Inflammatory macrophage (primary cell): ENCODE measurements around the gene IRS1.

Experiments
- DNase-seq, 2 donors: peaks; one replicate each; pipeline ENCODE4 v3.0.0-alpha.2; 2020 to 2022

IRS1 gene

DNA sequence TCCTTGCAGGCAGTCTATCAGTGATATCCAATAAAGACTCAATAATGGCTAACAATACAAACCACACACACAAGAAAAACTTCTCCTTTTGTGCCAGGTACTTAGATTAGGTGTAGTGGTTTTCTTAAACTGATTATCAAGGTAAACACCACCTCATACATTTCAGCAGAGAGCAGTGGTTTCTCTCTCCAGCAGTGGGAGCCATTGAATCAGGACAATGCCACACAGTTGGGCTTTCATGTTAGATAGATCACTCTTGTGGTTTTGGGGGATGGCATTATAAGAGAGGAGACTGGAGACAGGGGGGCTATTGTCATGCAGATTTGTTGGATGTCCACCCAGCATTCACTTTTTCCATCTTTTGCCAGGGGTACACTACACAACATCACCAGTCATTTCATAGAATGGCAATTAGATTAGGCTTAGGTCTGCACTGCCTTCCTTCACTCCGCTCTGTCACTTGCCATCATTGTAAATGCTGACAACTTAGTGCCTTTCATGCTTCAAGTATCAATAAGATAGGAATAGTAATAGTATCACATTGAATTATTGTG lies 13.6 kb upstream of the IRS1 start:
- DNase-seq: no peak

DNA sequence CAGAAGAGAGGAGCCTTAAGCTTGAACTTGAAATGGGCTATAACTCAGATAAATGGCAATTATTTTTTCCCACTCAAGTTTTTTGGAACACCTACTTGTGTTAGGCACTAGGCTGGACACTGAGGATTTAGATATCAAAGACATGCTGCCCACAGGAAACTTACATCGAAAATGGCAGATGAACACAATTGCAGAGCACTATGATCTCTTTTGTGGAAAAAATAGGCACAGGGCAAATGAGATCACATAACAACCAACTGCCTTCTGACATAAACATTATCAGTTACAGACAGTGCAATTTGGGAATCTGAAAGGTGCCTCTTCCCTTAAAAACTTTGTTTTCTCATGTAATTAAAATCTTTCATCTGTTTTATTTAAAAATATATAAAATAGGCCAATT lies 3.8 kb upstream of the IRS1 start:
- no peak for DNase-seq

DNA sequence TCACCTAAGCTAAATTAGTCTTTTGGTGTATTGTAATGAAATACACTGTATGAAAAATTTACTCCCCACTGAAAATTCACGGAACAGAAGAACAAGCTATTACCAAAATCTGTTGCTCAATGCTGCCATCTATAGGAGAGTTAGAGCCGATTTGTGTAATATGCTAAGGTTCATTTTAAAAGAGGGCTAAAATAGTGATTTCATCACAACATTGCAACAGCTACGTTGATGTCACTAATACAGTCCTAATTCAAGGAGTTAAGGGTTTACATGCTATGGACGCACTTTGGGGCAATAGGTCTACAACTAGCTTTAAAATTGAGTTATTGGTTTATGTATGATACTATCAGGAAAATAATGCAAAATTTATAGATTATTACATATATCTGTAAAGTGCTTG lies 3.0 kb upstream of the IRS1 start:
- peak; percentile 68 to 88 for DNase-seq

DNA sequence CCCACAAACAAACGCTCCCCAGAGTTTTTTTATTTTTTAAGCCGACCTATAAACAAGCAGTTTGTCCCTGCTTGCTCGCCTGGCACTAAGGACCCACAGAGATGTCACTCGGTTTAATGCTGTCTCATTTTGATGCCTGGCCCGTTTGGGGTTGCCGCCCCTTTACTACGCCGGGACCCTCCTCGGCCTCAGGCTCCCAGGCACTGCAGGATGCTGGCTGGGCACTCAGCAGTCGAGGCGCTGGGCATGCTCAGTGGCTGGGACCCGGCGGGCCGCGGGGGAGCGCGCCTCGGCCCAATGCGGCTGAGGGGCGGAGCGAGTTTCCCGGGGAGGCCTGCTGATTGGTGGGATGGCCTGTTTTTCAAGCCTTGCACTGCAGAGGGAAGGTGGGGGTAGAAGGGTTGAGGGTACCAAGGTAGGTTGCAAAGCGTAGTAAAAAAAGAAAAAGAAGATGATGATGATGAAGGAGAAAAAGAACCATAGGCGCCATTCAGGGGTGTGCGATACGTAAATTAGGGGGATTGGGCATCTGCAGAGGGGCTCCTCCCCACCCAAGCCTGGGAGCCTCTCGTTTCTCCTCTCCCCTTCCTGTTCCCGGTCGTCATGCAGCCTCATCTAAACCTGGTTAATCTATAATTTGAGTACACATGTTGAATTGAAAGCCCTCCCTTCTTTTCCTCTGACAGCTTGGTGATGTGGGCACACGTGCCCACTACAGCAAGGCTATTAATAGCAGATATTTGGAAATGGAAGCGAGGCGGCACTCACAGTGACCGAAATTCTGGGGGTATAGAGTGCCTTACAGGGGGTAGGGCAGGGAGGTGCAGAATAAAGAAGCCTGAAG lies 1.5 kb upstream of the IRS1 start:
- no peak for DNase-seq

DNA sequence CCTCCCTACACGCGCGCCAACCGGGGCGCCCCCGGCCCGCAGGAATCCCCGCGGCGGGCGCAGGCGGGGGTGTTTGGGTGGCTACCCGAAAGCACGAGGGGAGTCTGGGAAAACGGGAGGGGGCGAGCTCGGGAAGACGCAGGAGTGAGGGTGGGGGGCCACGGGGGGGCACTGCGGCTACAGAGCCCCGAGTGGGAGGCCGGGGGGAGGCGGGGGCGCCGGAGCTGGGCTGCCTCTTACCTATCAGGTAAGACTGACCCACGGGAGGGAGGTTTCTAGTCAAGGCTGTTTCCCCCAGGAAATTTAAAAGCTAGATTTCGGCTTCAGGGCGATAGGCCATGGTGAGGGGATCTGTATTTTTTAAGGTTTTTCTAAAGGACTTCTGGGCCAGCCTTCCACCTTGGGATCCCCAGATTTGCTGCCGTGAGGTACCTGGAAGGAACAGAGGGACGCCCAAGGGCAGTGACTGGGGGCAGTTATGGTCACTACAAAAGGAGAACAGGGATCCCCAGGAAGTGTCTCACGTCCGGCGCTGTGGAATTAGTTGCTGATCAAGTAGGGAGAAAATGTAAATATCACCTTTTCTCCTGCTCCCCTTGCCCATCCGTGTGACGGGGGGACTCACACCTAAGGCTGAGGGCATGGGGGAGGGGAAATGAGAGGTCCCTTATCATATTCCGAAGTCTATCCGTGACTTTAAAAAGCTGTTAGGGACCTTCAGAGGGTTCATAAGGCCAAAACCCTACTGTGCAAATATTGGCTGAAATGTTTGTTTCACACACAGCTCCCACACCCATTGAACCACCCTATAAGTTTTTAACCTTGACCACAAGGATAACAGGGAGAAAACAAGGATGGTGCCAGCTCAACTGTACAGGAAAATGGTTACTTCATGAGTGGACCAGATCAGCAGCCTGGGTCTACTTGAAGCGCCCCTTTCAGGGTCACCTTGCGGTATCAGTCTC lies 638 bp upstream of the IRS1 start:
- no peak for DNase-seq

DNA sequence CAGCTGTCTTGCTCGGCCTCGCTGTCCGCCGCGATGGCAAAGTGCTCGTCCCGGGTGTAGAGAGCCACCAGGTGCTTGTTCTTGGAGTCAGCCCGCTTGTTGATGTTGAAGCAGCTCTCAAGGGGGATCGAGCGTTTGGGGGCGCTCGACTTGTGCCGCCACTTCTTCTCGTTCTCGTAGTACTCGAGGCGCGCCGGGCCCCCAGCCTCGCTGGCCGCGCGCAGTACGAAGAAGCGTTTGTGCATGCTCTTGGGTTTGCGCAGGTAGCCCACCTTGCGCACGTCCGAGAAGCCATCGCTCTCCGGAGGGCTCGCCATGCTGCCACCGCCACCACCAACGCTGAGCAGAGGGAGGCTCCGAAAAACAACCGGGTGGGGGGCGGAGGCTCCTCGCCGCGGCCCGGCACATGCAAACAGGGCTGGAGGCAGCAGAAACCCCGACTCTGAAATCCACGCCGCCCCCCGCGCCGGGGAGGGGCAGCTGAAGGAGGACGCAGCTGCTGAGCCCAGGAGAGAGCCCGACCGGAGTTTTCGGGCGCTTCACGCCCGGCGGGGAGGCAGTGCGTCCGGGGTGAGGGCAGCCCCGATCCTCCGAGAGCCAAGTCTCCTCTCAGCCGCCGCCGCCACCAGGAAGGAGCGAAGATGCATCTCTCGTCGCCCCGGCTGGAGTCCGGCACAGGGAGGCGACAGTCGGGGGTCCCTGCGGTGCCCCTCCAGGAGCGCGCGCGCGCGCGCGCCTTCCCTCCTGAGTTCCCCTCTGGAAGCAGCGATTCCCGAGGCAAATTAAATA lies 1.0 kb downstream of the IRS1 start:
- no peak for DNase-seq

DNA sequence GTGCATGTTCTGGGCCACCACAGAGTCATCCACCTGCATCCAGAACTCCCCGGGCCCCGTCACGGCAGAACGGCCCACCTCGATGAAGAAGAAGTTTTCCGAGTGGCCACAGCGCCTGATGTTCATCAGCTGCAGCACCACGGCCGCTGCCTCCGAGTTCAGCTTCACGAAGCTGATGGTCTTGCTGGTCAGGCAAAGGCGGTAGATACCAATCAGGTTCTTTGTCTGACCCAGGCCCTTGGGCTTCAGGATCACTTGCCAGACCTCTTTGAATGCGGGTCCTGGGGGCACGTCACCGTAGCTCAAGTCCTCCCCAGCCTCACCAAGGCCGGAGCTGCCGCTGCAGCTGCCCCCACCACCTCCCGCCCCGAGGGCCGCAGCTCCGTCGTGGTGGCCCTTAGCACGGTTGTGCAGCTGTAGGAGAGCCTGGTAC lies 1.6 kb downstream of the IRS1 start:
- DNase-seq: no peak

DNA sequence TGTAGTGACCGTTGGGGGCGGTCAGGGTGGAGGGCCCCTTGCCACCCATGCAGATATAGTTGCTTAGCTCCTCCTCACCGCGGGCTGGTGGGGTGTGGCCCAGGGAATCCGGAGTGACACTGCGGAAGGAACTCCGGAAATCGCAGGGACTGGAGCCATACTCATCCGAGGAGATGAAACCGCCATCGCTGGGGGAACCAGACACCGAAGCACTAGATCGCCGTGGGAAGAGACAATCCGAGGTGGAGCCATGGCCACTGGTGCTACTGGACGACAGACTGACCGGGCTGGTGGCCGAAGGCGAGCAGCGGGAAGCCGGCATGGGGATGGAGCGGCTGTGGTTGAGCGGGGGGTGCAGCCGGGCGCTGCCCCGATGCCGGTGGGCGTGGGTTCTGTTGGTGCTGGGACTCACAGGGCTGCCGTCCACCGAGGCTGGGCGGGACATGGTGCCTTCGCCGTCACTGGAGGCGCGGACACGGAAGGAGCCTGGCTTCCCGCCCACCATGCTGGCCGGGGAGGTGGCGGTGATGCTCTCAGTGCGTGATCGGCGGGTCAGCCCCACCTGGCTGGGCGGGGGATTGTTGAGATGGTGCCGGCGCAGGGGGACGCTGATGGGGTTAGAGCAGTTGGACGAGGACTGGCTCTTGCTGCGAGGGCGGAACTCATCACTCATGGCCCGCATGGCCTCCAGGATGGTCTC lies 2.2 kb downstream of the IRS1 start:
- DNase-seq: no peak

DNA sequence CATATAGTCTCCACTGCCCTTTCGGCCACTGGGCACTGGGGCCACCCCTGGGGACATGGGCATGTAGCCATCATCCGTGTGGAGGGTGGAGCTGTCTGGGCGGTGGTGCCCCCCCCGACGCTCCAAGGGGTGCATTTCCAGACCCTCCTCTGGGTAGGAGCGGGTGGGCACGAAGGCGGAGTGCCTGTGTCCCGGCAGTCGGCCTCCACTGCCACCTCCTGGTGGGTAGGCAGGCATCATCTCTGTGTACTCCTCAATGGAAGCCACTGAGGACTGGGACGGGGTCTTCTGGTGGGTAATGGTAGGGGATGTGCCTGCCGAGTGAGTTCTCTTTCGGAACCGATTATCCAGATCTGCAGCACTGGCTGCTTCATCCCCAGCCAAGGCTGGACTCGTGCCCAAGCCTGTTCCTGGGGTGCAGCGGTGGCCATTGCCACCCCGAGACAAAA lies 2.8 kb downstream of the IRS1 start:
- DNase-seq: no peak

DNA sequence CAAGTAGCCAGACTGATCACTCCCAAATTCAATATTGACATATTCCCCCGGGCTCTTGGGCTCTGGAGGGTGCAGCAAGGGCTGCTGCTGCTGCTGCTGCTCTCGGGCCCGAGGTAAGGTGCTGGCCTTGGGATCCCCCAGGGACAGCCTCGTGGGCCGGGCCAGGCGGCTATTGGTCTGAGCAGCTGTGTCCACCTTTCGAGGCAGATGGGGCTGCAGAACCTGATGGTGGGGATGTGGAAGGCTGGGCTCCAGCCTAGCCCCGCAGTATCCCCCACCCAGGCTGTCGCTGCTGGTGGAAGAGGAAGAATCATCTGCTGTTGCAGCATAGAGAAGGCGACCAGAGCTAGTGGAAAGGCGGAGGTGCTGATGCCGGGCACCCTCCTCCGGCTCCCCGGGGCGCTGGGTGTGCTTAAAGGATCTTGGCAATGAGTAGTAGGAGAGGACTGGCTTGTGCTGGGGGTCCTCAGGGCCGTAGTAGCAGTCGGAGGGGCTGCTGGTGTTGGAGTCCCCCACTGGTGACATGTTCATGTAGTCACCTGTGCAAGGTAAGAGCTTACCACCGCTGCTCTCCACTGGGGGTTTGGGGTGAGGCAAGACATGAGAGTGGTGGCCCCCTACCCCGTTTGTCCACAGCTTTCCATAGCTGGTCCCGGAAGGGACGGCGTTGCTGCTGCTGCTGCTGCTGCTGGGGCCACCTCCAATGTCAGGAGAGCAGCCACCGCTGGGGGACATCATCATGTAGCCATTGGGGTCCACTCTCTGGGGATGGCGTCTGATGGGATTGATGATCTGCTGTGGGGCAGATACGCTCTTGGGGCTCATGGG lies 3.4 kb downstream of the IRS1 start:
- DNase-seq: no peak

DNA sequence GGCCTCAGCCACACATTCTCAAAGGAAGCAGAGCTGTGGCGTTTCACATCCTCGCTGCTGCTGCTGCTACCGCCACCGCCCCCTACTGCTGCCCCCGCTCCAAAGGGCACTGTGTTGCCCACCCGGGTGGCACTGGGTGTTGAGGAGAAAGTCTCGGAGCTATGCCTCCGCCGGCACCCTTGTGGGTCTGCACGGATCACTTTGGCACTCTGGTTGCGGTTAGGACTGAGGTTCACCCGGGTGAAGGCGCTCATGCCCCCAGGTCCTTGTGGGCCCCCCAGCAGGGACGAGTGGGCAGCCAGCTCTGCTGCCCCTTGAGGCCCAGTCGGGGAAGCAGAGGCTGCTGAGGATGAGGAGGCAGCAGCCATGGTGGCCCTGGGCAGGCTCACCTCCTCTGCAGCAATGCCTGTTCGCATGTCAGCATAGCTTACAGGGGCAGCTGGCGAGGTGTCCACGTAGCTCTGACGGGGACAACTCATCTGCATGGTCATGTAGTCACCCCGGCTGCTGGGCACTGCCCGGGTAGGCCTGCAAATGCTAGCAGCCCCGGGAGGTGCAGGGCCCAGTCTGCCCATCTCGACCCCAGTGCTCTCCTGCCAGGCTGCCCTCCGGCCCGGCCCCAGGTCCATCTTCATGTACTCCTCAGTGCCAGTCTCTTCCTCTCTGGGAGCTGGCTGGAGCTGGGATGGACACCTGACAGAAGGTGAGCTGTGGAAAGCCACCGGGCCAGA lies 4.2 kb downstream of the IRS1 start:
- DNase-seq: no peak

DNA sequence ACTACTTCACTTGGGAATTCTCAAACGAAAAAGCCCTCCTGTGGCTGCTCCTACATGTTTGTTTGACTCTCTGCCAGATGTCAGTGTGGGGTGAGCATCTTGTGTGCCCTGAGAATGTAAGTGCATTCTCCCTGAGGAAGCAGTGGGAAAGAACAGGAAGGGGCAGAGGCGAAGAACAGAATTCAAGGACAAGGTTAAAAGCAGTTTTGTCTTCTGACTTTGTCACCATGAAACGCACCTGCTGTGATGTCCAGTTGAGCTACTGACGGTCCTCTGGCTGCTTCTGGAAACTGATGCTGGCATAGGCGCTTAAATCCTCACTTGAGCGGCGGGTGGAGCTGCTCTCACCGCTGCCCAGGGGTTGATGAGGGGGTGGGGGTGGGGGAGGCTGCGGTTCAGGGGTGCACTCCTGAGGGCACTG lies 4.9 kb downstream of the IRS1 start:
- DNase-seq: no peak

DNA sequence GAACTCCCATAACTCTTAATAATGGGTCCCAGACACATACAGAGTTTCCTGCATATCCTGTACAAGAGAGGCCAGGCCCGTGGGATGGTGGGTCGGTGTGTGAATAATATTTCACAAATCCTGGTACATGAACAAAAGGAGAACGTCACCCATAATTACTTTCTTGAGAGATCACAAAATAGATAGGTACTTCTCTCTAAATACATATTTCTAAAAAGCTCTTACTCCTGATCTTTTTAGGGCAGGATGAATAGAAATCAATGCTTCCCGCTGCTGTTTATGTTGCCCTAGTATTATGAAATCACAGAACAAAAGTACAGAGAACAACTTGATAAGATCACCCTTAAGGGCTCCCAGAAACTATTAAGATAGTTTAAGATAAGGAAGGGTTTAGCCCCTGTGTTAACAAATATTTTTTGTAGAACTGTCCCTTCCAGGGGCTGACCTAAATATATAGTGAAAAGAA lies 5.4 kb downstream of the IRS1 start:
- DNase-seq: no peak

DNA sequence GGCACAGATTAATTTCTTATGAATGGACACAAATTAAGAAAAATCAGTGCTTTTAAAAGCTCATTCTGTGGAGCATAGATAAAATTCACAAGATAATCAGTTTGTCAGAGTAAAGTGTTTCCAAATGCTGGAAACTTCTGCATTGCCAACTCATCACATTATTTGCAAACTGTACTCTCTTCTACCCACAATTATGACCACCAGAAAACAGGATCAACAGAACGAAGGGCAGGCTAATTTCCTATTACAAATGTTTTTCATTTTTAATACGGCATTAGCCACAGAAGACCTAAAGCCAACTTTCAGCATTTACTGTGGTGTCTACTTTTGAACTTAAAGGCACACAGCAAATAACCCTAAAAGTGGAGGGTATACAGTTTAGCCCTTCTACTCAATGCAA lies 6.0 kb downstream of the IRS1 start:
- no peak for DNase-seq

DNA sequence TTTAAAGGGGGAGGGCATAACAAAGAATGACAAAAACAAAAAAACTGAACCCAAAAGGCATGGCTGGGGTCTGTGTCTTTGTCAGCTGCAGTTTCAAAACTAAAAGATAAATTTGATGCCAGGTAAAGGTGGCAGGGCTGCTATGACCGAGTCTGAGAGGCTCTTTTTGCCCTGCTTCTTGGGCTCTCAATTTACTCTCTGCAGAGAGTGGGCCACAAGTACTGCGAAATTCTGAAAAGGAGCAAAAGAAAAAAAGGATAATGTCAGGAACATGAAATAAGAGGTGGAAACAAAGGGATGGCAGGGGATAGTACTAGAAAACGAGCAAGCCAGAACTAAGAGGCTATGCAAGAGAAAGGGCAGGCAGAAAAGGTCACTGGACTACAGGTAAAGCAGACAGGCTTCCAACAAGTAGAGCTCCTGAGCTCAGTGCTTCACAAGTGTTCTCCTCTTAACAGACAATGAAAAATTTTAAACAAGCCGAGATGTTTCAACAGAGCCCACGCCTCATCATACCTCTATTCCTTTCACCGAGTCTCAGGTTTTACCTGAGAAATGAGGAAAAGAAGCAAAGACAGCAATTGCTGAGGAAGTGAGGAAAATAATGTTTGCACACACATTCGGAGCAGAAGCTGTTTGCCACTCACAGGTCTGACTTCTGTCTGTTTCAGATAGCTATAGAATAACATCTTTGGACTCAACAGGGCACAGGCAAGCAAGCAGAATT lies 7.3 kb downstream of the IRS1 start:
- DNase-seq: no peak

DNA sequence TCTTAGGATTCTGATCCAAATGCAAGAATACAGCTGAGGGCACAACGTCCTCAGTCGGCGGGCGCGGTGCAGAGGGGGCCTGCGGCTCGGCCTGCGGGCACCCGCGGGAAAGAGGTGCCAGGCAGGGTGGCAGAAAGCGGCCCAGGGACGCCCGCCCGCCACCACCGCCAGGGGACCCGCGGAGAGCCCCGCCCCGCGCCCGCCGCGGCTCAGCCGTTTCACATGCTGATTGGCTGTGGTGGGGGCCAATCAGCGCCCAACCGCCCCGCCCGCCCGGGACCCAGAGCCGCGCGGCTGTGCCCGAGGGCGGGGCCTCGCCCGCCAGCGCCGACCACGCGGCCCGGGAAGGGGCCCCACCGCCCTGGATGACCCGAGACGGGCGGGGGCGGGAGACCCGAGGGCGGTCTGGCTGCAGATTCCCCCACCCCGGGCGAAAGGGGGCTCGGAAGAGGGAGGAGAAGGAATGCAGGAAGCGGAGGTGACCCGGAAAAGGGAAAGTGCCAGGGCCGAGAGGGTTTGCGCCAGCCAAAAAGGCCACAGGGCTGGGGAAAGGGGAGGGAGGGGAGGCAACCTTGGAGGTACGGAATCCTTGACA lies 8.0 kb downstream of the IRS1 start:
- DNase-seq: peak; percentile 84 to 90

DNA sequence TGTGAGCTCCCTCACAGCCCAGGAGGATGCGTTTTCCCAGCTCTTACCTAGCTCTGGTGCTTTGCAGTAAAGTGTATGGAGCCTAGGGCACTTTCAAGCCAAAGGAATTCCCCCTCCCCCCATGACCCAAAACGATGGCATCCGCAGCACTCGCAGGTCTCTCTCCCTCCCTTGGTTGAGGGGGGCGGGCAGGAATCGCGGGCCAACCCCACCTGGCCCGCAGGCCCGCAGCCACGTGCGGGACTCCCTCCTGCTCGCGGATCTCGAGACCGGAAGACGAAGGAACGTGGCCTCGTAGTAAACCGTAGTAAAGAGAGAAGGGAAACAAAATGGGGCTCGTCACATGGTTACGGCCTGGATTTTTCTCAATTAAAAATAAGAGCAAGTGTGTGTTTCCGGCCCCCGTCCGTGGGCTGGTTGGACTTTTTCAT lies 8.5 kb downstream of the IRS1 start:
- peak; percentile 63 to 67 for DNase-seq

DNA sequence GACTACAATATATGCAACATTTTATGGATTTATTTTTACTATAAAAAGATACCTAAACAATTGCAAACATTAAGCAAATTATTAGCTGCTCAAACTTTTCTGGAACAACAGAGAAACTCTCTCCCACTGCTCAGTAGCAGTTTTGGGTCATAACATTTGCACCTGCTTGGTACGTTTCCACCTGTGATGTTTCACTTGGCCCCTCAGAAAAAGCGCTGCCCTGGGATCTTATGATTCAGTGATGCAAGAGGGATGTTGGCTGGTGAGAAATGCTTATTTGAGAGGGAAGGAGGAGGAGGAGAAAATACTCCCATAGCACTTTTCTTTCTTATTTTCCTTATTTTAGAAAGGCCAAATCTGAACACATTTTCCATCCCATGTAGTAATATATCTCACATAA lies 9.2 kb downstream of the IRS1 start:
- DNase-seq: no peak

DNA sequence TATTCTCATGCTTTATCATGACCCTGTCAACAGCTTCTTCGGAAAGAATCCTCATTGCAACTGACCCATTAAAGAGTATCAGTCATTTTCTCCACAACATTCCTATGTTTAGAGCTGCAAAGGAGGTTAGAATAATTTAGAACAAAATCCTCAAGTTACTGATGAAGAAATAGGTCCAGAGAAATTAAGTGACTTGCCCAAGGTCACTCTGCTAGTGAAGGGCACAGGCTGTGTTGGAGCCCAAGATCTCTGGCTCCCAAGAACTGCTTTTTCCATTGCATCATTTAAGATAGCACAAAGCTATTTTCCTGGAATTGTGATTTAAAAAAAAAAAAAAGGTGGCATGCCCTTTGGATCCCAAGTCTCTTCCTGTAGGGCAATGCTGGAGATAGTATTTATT lies 9.6 kb downstream of the IRS1 start:
- DNase-seq: no peak
